GM18873 (cell line): ENCODE results near the gene MAP10.
"Not testable (repeated sequence)": the region's sequence is repeated elsewhere in the genome, so short reads cannot be mapped to it uniquely, and the experiment has no call there.

Experiments
- ATAC-seq: cut with Tn5 transposase; IDR thresholded peaks from one replicate; pipeline ENCODE4 v1.9.1; 2021; ENCODE audit warnings: mild to moderate bottlenecking, moderate library complexity, moderate number of reproducible peaks; ENCODE audit not compliant: unreplicated experiment, low FRiP score

Gene MAP10, protein sequence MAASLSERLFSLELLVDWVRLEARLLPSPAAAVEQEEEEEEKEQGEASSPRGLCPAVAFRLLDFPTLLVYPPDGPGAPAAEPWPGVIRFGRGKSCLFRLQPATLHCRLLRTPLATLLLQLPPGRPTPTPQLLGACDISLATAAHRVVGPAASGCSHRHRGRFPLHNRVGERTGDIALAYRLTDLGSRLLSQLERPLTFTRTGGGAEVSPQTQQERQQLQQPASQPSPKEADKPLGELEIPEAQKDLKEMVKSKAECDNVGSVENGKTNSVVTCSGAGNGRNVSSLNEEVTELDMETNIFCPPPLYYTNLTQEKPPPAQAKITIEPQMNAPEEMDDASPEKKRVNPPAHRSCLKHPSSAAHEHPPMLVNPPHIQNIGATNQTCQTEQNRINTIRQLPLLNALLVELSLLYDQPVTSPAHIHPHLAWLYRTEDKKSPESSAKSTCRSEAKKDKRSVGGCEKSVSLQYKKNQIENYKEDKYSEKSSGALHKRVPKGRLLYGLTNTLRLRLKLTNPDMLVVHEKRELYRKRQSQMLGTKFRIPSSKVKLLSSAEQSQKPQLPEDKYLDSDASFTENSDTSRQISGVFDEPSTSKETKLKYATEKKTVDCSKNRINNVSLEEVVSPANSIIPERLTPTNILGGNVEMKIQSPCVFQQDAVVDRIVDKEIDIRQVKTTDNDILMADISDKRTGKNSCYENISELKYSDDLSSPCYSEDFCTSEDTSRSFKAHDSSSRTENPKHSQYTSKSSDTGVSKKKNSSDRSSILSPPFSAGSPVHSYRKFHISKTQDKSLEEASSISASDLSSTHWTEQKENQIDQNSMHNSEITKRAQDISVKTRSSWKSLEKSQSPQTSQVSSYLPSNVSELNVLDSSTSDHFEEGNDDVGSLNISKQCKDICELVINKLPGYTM

GRCh38 chr1:232805269-232806185 lies at the start of gene MAP10:
MAP10 (plus strand) TSS chr1:232805416; CDS start chr1:232805450, 34 bp downstream.
- peak; percentile 83 for ATAC-seq

DNA sequence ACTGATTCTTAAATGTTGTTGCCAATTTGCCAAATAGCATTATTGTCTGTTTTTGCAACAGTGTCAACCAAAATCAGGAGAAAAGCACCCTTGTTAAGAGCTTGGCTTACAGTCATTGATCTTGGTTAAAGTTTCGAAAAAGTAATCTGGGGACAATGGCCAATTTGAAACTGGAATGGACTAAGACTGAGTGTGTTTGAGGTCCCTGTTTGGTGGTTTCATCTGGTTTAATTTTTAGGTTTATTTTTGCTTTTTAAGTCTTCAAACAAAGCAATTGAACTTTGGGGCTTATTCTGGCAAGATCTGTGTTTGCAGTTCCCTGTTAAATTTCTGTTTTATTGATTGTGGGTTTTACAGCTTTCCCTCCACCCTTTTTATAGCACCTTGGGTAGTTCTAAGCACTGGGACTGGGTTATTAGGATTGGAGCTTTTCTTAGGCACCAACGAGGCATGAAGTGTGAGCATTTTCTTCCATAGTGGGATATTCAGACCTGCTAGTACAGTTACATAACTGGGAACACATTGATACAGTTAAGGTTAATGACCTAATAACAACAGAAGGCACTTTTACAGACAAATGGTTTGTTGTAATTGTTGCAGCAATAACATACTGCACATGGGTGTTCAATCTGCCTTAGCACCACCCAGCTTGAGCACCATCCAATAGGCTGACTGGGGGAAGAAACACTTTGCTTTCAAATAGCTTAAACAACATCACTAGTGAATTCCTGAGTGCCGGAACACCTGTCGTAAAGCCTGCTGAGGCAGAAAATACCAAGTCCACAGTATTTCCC lies 40.6 kb upstream of the MAP10 start:
- no peak for ATAC-seq

DNA sequence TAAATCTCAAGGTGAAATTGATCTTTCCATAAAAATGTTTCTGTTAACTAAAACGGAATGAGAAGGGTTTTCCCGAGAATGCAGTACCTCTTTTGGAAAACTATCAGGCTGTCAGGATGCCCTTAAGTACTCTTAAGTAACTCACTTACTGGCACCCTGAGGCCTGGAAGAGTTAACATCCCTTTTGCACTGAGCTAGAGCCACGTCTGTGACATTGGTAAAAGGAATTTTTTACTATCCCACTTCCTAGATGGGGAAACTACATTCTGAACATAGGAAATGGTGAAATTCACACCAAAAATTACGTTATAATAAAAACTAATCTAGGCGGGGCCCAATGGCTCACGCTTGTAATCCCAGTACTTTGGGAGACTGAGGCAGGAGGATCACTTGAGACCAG lies 39.7 kb upstream of the MAP10 start:
- no peak for ATAC-seq

- no peak for ATAC-seq
Observed at GRCh38 chr1:232766241-232766890, 38.9 kb upstream of the MAP10 start.

- ATAC-seq = no peak
Observed at GRCh38 chr1:232766904-232767303, 38.3 kb upstream of the MAP10 start.

DNA sequence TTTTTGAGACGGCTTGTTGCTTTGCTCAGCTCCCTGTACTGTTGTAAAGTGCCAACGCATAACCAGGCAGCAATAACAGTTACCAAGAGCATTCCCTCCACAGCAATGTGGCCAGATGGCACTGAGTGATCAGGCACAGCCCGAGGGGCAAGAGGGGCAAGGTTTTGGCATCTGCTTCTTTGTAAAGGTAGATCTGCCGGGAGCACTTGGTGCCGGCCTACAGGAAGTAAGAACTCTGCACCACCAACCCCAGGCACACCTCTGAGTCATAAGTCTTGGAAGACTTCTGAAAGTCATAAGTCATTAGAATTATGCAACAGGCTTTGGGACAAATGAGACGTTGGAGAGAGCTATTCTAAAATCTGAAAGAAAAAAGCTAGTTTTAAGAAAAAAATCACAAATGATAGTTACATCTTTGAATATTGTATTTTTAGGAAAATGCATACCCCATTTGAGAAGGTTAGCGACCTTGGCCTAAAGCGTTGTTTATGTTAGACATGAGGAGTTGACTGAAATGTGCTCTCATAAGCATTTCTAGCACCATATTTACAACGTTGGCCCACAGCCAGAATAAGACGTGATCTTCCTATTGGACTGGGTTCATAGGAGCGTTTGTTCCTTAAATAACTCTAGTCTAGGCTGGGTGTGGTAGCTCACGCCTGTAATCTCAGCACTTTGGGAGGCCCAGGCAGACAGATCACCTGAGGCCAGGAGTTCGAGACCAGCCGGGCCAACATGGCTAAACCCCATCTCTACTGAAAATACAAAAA lies 37.7 kb upstream of the MAP10 start:
- ATAC-seq = no peak

- ATAC-seq = no peak
Observed at GRCh38 chr1:232768793-232769192, 36.4 kb upstream of the MAP10 start.

GRCh38 chr1:232769733-232770132 lies 35.5 kb upstream of the MAP10 start:
- ATAC-seq = no peak

- no peak for ATAC-seq
Observed at GRCh38 chr1:232773752-232774151, 31.5 kb upstream of the MAP10 start.

DNA sequence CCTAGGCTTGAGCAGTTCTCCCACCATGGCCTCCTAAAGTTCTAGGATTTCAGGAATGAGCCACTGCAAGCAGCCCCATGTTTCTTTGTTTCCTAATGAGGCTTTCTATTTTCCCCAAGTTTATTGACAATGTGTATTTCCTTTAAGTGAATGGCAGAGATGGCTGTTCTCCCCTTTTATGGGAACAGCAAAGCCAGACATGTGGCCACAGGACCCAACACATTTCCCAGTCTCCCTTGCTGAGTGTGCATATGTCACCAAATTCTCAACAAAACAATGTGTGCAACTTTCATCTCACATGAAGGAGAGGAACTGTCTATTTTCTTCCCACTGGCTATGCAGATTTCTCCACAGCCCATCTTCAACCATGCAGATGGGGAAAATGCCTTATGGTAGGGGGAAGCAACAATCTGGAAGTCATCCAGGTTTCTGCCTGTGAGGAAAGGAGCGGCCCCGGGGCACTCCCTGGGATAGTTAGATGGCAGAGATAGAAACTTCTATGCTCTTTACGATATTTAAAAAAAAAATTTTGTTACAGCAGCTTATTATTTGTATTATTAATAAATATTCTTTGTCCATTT lies 28.6 kb upstream of the MAP10 start:
- ATAC-seq = no peak

GRCh38 chr1:232780354-232780753 lies 24.9 kb upstream of the MAP10 start:
- no peak for ATAC-seq

DNA sequence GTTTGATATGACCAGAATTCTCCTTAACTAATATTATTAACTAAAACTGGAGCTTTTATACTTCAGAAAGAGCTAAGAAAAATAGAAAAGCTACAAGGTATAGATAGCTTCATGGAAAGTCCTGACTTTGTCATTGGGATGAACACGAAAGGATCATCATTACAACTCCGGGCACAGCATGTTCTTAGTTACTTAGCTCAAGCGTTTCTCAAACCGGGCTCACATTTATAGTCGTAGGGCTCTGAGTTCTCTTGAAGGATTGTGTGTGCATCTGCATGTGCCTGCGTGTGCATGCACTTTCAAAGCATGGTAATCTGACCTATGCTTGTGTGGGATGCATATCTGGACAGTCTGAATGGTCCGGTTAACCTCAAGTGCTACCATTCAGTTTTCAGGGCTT lies 20.4 kb upstream of the MAP10 start:
- no peak for ATAC-seq

- ATAC-seq = not testable (repeated sequence)
Observed at GRCh38 chr1:232785630-232786029, 19.6 kb upstream of the MAP10 start.

DNA sequence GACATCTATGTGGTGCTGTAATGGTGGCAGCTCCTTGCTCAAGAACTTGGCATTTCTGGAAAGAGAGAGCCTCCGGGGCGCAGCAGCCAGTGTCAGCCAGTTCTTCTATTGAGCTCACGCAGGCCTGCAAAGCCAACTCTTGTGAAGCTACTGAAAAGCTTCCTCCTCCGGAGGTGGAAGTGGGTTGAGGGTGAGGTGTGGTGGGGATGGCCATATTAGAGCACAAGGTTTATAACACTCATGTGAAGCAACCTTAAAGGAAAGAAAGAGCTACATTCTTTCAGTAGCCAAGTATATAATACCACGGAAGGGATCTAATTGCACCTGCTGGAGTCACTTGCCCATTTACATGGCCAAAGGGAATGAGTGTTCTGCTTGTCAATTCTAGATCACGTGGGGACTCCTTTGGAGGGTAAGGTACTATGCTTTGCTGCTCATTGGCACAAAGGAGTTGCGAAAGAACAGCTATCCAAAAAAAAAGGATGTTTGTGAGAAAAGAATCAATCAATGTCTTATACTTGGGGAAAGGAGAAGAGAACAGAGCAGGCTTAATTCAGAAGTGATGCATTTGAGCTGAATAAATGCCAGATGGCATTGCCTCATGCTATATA lies 18.3 kb upstream of the MAP10 start:
- ATAC-seq = no peak

DNA sequence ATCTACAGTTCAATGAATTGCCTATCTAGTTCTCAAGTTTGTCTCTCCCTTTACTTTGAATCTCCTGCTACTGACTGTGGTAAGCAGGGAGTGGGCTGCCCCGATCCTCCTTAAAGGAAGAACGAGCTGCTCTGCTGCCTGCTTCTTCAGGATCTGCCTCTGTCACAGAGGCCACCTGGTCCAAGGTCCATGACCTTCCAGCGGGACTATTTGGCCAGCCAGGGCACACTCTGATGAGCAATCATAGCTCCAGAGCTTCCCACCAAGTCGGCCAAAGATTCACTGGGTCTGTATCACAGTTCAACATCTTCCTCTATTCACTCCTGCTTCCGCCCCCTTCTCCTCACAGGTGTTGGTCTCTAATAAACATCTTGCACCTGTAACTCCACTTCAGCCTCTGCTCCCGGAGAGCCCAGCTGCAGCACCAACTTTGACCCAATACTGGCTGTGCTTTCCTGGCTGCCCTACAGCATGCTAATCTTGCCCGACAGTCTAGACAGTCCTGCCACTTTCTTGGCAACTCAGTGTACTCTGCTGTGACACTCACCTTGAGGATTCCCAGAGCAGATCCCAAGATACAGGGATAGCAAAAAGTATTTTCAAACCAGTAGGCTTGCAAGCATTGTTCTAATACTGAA lies 16.9 kb upstream of the MAP10 start:
- ATAC-seq = no peak

DNA sequence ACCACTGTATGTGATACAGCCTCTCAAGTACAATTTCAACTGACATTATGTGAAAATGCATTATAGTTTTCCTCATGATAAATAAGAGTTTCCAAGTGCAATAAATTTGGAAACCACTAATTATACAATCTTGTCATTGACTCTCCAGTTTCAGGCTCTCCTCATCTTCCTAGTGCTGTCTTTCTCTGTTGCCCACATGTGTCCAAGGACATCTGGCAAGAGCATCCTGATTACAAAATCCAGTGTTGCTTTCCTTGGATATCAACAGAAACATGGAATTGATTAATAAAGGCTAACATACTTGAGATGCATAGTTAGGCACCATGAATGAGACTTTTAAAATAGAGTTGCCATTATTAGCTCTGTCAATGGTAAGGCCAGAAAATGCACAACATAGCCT lies 15.6 kb upstream of the MAP10 start:
- no peak for ATAC-seq

DNA sequence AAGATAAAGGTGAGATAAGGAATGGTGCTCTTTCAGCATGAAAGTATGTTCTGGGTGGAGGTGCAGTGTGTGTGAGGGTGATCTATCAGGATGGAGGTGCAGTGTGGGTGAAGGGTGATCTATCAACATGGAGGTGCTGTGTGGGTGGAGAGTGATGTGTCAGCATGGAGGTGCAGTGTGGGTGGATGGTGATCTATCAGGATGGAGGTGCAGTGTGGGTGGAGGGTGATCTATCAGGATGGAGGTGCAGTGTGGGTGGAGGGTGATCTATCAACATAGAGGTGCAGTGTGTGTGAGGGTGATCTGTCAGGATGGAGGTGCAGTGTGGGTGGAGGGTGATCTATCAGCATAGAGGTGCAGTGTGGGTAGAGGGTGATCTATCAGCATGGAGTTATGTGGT lies 12.3 kb upstream of the MAP10 start:
- ATAC-seq = no peak
